PC-3 (cell line): Measurements from ENCODE around the gene PRRX2. TPM values are rescaled to one million over a fixed set of nuclear protein-coding genes. Genes with fewer than 3 reads are reported as not detected.

Experiments
- ATAC-seq: fragments of 200-7000 bp; cut with Tn5 transposase; 2 replicates; pipeline ENCODE4 v1.9.1; 2020; ENCODE audit warnings: mild to moderate bottlenecking, moderate library complexity
- BruUV-seq: library from RNA; stranded (reverse); fragments of 400-500 nt; replicated peaks from 2 replicates; lab custom pipeline; 2021; lab: Mats Ljungman, UMichigan
- CTCF ChIA-PET: fragments of 300-600 bp; sonication (Branson Sonifier 250); formaldehyde crosslinking; loops from one replicate; lab custom pipeline; 2022; ENCODE audit warnings: antibody characterized with exemption; lab: Charles Lee
- POLR2A ChIA-PET: fragments of 300-600 bp; sonication (Branson Sonifier 250); formaldehyde crosslinking; loops from one replicate; lab custom pipeline; 2022; ENCODE audit warnings: antibody characterized with exemption; ENCODE audit not compliant: unreplicated experiment; lab: Charles Lee
- DNase-seq: peaks from one replicate; pipeline ENCODE4 v3.0.0-alpha.2; 2015
- H2AFZ ChIP-seq: fragments of 300-600 bp; sonication (generic); 2 replicates; pipeline ENCODE4 v1.6.0; 2016; ENCODE audit warnings: antibody characterized with exemption, low read length
- H3F3A ChIP-seq: fragments of 300-600 bp; sonication (generic); one replicate; pipeline ENCODE4 v1.6.0; 2017; ENCODE audit warnings: antibody characterized with exemption, low read length, control low read depth, mild to moderate bottlenecking; ENCODE audit not compliant: unreplicated experiment
- H3K27ac ChIP-seq: fragments of 300-600 bp; sonication (generic); 2 replicates; pipeline ENCODE4 v1.5.1; 2016; ENCODE audit warnings: mild to moderate bottlenecking, low read length
- H3K27me3 ChIP-seq: fragments of 300-600 bp; sonication (generic); 2 replicates; pipeline ENCODE4 v1.6.1; 2016; ENCODE audit warnings: low read length, mixed read lengths
- H3K36me3 ChIP-seq: fragments of 300-600 bp; sonication (generic); 2 replicates; pipeline ENCODE4 v1.6.1; 2016; ENCODE audit warnings: low read depth, mixed run types, low read length, mixed read lengths
- H3K4me1 ChIP-seq: fragments of 300-600 bp; sonication (generic); 2 replicates; pipeline ENCODE4 v1.5.1; 2016; ENCODE audit warnings: low read length; ENCODE audit not compliant: insufficient read depth
- H3K4me2 ChIP-seq: fragments of 300-600 bp; sonication (generic); 2 replicates; pipeline ENCODE4 v1.6.0; 2016; ENCODE audit warnings: low read length
- H3K4me3 ChIP-seq: fragments of 300-600 bp; sonication (generic); 2 replicates; pipeline ENCODE4 v1.5.1; 2016; ENCODE audit warnings: mild to moderate bottlenecking, low read length, mixed read lengths
- H3K79me2 ChIP-seq: fragments of 300-600 bp; sonication (generic); 2 replicates; pipeline ENCODE4 v1.6.1; 2017; ENCODE audit warnings: low read length, mixed read lengths
- H3K9ac ChIP-seq: fragments of 300-600 bp; sonication (generic); 2 replicates; pipeline ENCODE4 v1.6.0; 2016; ENCODE audit warnings: mild to moderate bottlenecking, low read length
- H3K9me2 ChIP-seq: fragments of 300-600 bp; sonication (generic); replicated peaks from 2 replicates; pipeline ENCODE4 v1.6.1; 2016; ENCODE audit warnings: mixed run types, low read length, mixed read lengths
- H3K9me3 ChIP-seq: fragments of 300-600 bp; sonication (generic); 2 replicates; pipeline ENCODE4 v1.6.1; 2016; ENCODE audit warnings: low read length, mixed read lengths
- H4K20me1 ChIP-seq: fragments of 300-600 bp; sonication (generic); 2 replicates; pipeline ENCODE4 v1.6.1; 2016; ENCODE audit warnings: low read length, mixed read lengths
- EZH2 ChIP-seq: fragments of 300-600 bp; sonication (generic); IDR thresholded peaks from one replicate; pipeline ENCODE4 v1.6.1; 2017; ENCODE audit warnings: antibody characterized with exemption, mild to moderate bottlenecking, low read length; ENCODE audit not compliant: unreplicated experiment
- EZH2phosphoT487 ChIP-seq: fragments of 300-600 bp; sonication (generic); IDR thresholded peaks from 2 replicates; pipeline ENCODE4 v1.6.1; 2018; ENCODE audit warnings: mild to moderate bottlenecking, antibody characterized with exemption, low read length, borderline replicate concordance
- intact Hi-C: fragments of 100-400 bp; cut with micrococcal nuclease; formaldehyde crosslinking; loops from 2 replicates; pipeline ENCODE4 v1.9.0; 2023
- total RNA-seq: library from RNA; depleted of rRNA; stranded (reverse); fragments of >200 nt; gene quantifications from 2 replicates; pipeline ENCODE4 v1.2.3, GENCODE V29; 2014
- TF ChIP-seq, protein P1 (sequence below): fragments of 300-600 bp; sonication (generic); conservative IDR thresholded peaks from 2 replicates; pipeline ENCODE4 v1.5.1; 2017; ENCODE audit warnings: antibody characterized with exemption, low read depth, mild to moderate bottlenecking, low read length

PRRX2 gene
- total RNA-seq, 1 experiment from 2014 or later, result 0.47 TPM

GRCh38 chr9:129681924-129682323 is 16.5 kb downstream of the PRRX2 start:
- no TSS peak for BruUV-seq
- H2AFZ ChIP-seq, result no peak overlapping the region
- H3K9me3 ChIP-seq, result no peaks in the 10 kb centered on the region
- CTCF ChIA-PET, result no interaction called here
- peaks cover 18% of the 10 kb centered on the region for H3K4me1 ChIP-seq
- TF ChIP-seq EZH2 (no peak), EZH2phosphoT487 (no peak)
- TF ChIP-seq, protein P1, sequence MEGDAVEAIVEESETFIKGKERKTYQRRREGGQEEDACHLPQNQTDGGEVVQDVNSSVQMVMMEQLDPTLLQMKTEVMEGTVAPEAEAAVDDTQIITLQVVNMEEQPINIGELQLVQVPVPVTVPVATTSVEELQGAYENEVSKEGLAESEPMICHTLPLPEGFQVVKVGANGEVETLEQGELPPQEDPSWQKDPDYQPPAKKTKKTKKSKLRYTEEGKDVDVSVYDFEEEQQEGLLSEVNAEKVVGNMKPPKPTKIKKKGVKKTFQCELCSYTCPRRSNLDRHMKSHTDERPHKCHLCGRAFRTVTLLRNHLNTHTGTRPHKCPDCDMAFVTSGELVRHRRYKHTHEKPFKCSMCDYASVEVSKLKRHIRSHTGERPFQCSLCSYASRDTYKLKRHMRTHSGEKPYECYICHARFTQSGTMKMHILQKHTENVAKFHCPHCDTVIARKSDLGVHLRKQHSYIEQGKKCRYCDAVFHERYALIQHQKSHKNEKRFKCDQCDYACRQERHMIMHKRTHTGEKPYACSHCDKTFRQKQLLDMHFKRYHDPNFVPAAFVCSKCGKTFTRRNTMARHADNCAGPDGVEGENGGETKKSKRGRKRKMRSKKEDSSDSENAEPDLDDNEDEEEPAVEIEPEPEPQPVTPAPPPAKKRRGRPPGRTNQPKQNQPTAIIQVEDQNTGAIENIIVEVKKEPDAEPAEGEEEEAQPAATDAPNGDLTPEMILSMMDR, result no peak
- no peak overlapping the region for H3K4me2 ChIP-seq
- intact Hi-C loops, result no loop called here
- no peak overlapping the region for H3K9ac ChIP-seq
- H3K27me3 ChIP-seq, result no peaks in the 10 kb centered on the region
- no peaks in the 10 kb centered on the region for H3K36me3 ChIP-seq
- no peak overlapping the region for H3K4me3 ChIP-seq
- no peak for ATAC-seq
- POLR2A ChIA-PET, result no interaction called here
- no peak for DNase-seq
- no peaks in the 10 kb centered on the region for H3K79me2 ChIP-seq
- no peak overlapping the region for H3K27ac ChIP-seq
- no peaks in the 10 kb centered on the region for H3K9me2 ChIP-seq
- H3F3A ChIP-seq, result no peaks in the 10 kb centered on the region
- no peaks in the 10 kb centered on the region for H4K20me1 ChIP-seq

- Histone ChIP-seq H3K4me3 (no peak overlapping the region), H3K9ac (no peak overlapping the region), H2AFZ (no peak overlapping the region), H3K27ac (no peak overlapping the region), H3K9me2 (no peaks in the 10 kb centered on the region), H4K20me1 (no peaks in the 10 kb centered on the region), H3K4me2 (no peak overlapping the region), H3K36me3 (no peaks in the 10 kb centered on the region), H3K79me2 (no peaks in the 10 kb centered on the region), H3K27me3 (no peaks in the 10 kb centered on the region), H3K9me3 (no peaks in the 10 kb centered on the region), H3F3A (no peaks in the 10 kb centered on the region), H3K4me1 (peaks cover 23% of the 10 kb centered on the region)
- DNase-seq, result no peak
- ChIA-PET POLR2A (no interaction called here), CTCF (no interaction called here)
- no peak for ATAC-seq
- no TSS peak for BruUV-seq
- TF ChIP-seq EZH2 (no peak), EZH2phosphoT487 (no peak)
- TF ChIP-seq, protein P1, result no peak
- intact Hi-C loops, result no loop called here
These were observed 16.9 kb downstream of the PRRX2 start for GRCh38 chr9:129682381-129682780.

DNA sequence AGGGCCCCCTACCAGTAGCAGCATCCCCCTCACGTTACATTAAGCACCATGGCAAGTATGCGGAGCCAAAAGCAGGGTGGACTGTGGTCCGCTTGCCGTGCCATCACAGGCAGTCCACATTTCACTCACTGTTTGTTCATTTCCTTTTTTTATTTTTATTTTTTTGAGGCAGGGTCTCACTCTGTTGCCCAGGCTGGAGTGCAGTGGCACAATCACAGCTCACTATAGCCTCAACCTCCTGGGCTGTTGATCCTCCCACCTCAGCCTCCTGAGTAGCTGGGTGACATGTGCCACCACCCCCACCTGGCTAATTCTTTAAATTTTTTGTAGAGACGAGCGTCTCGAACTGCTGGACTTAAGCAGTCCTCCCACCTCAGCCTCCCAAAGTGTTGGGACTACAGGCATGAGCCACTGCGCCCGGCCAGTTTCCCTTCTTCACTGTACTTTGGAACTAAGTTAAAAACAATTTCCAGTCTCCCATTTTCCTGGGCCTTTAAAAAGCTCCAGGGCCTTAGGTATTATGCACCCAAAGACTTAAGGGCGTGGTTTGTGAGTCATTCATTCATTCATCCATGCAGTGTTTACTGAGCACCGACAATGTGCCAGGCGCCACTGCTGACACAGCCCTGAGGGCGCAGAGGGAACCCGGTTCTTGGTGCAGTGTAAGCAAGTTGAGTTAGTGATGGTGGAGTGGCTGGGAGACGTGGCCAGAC is 19.9 kb downstream of the PRRX2 start:
- Histone ChIP-seq H4K20me1 (no peaks in the 10 kb centered on the region), H3K9me2 (no peaks in the 10 kb centered on the region), H3K4me3 (no peak overlapping the region), H3K36me3 (no peaks in the 10 kb centered on the region), H3K9me3 (no peaks in the 10 kb centered on the region), H3K27ac (peak overlapping the region; percentile 73), H3K9ac (peak overlapping the region; percentile 33; the same call in 1 of the 2 replicates), H3K4me2 (peak overlapping the region; percentile 32), H3F3A (no peaks in the 10 kb centered on the region), H3K27me3 (no peaks in the 10 kb centered on the region), H3K4me1 (peaks cover 27% of the 10 kb centered on the region), H2AFZ (0 out of 2 replicates have a peak overlapping the region, but pooled peaks have one; percentile 50), H3K79me2 (no peaks in the 10 kb centered on the region)
- intact Hi-C loops, result no loop called here
- ATAC-seq (peak; percentile 91), DNase-seq (peak; percentile 92)
- ChIA-PET CTCF (no interaction called here), POLR2A (interaction anchor here (0.6 kb wide), 1 partner anchor 88 kb away, joined by 4 read pairs; no protein-coding TSS in a partner anchor)
- BruUV-seq, result no TSS peak
- TF ChIP-seq EZH2 (no peak), EZH2phosphoT487 (0 out of 2 replicates have a peak, but pooled peaks have one; percentile 27)
